H1 (cell line): ENCODE data around the gene DDR2. TPM values are rescaled to one million over a fixed set of nuclear protein-coding genes. Genes with fewer than 3 reads are reported as not detected.

Experiments
- CTCF ChIA-PET: fragments of 300-600 bp; sonication (Branson Sonifier 250); formaldehyde crosslinking; loops from one replicate; lab custom pipeline; 2021; ENCODE audit not compliant: partially characterized antibody; lab: Charles Lee
- POLR2A ChIA-PET: fragments of 300-600 bp; sonication (Branson Sonifier 250); formaldehyde crosslinking; loops from one replicate; lab custom pipeline; 2021; ENCODE audit warnings: inconsistent platforms; ENCODE audit not compliant: partially characterized antibody; lab: Charles Lee
- DNase-seq, 2 experiments: peaks; one replicate each; pipeline versions ENCODE4 v3.0.0 to v3.0.0-alpha.2; 2010 to 2022; ENCODE audit warnings: low spot score in 2 of 2, low read depth in 1 of 2, mixed read lengths in 1 of 2
- FAIRE-seq: peaks from 2 replicates; lab custom pipeline; 2011; peaks lifted over from hg19 to GRCh38; lab: Jason Lieb, UNC
- H2AFZ ChIP-seq: 2 replicates; pipeline ENCODE4 v1.8.1; 2012; ENCODE audit warnings: low read length, inconsistent platforms
- H2AK5ac ChIP-seq: 2 replicates; pipeline ENCODE4 v1.6.1; 2013; ENCODE audit warnings: low read depth, low read length
- H2BK120ac ChIP-seq: replicated peaks from 2 replicates; pipeline ENCODE3; 2013; ENCODE audit warnings: low read depth, low read length, inconsistent platforms
- H2BK12ac ChIP-seq: 2 replicates; pipeline ENCODE4 v1.6.1; 2013; ENCODE audit warnings: low read depth, low read length
- H2BK15ac ChIP-seq: 2 replicates; pipeline ENCODE4 v1.6.1; 2013; ENCODE audit warnings: low read length
- H2BK20ac ChIP-seq: 2 replicates; pipeline ENCODE4 v1.6.1; 2013; ENCODE audit warnings: low read length
- H2BK5ac ChIP-seq: 2 replicates; pipeline ENCODE4 v1.6.1; 2013; ENCODE audit warnings: low read depth, low read length
- H3K14ac ChIP-seq: 2 replicates; pipeline ENCODE4 v1.6.1; 2013; ENCODE audit warnings: inconsistent platforms; ENCODE audit not compliant: insufficient read length
- H3K18ac ChIP-seq: 2 replicates; pipeline ENCODE4 v1.6.1; 2013; ENCODE audit warnings: low read length; ENCODE audit errors: extremely low read depth
- H3K23ac ChIP-seq: 2 replicates; pipeline ENCODE4 v1.6.1; 2013; ENCODE audit warnings: inconsistent platforms; ENCODE audit not compliant: insufficient read length
- H3K23me2 ChIP-seq: 2 replicates; pipeline ENCODE4 v1.6.1; 2013; ENCODE audit warnings: low read depth, low read length
- H3K27ac ChIP-seq: 2 replicates; pipeline ENCODE4 v1.6.1; 2011; ENCODE audit warnings: low read depth, low read length, inconsistent platforms
- H3K27me3 ChIP-seq, 4 experiments: replicated peaks in 1 of 4; 1 replicate in 1 of 4; 2 replicates in 3 of 4; pipeline versions ENCODE4 v1.6.1 to v1.8.1; 2011 to 2013; ENCODE audit warnings: low read length in 3 of 4, mild to moderate bottlenecking in 3 of 4, inconsistent platforms in 2 of 4, mixed read lengths in 2 of 4, moderate library complexity in 1 of 4; ENCODE audit not compliant: control insufficient read depth in 3 of 4, insufficient read depth in 3 of 4; ENCODE audit errors: extremely low read depth in 1 of 4
- H3K36me3 ChIP-seq, 4 experiments: 2 replicates each; pipeline versions ENCODE4 v1.6.1 to v1.8.1; 2011 to 2013; ENCODE audit warnings: mild to moderate bottlenecking in 4 of 4, low read length in 3 of 4, moderate library complexity in 2 of 4, control low read depth in 1 of 4, inconsistent platforms in 1 of 4; ENCODE audit not compliant: insufficient read depth in 4 of 4, control insufficient read depth in 2 of 4
- H3K4ac ChIP-seq: replicated peaks from 2 replicates; pipeline ENCODE3; 2013; ENCODE audit warnings: low read length, low read depth, mixed read lengths, inconsistent platforms; ENCODE audit not compliant: insufficient read length
- H3K4me1 ChIP-seq, 4 experiments: replicated peaks in 1 of 4; 1 replicate in 1 of 4; 2 replicates in 3 of 4; pipeline versions ENCODE4 v1.6.1 to v1.8.1; 2011 to 2013; ENCODE audit warnings: low read length in 3 of 4, inconsistent platforms in 2 of 4, mixed read lengths in 1 of 4; ENCODE audit not compliant: insufficient read depth in 4 of 4, control insufficient read depth in 3 of 4
- H3K4me2 ChIP-seq, 2 experiments: 2 replicates each; pipeline versions ENCODE4 v1.6.1 to v1.8.1; 2011 to 2013; ENCODE audit warnings: low read depth in 2 of 2, low read length in 2 of 2, control low read depth in 1 of 2, inconsistent platforms in 1 of 2, mild to moderate bottlenecking in 1 of 2; ENCODE audit not compliant: insufficient read depth in 1 of 2
- H3K4me3 ChIP-seq, 4 experiments: fragments of 200-600, 300-600 bp in 1 of 4; sonication (generic), shearing (Covaris generic), sonication (Bioruptor Twin) in 1 of 4; 2 replicates each; pipeline versions ENCODE4 v1.5.1 to v1.8.1; 2011 to 2016; ENCODE audit warnings: low read length in 4 of 4, low read depth in 3 of 4, control low read depth in 2 of 4, inconsistent platforms in 2 of 4, mild to moderate bottlenecking in 2 of 4, mixed read lengths in 1 of 4, moderate library complexity in 1 of 4; ENCODE audit not compliant: insufficient read depth in 2 of 4; ENCODE audit errors: extremely low read depth in 1 of 4
- H3K56ac ChIP-seq: replicated peaks from 2 replicates; pipeline ENCODE3; 2013; ENCODE audit warnings: low read depth, mild to moderate bottlenecking, mixed read lengths, low read length, inconsistent platforms; ENCODE audit not compliant: insufficient read length
- H3K79me1 ChIP-seq: 2 replicates; pipeline ENCODE4 v1.6.1; 2013; ENCODE audit warnings: low read depth, low read length, control low read depth
- H3K79me2 ChIP-seq, 2 experiments: 2 replicates each; pipeline versions ENCODE4 v1.6.1 to v1.8.1; 2012 to 2013; ENCODE audit warnings: low read length in 2 of 2, mild to moderate bottlenecking in 2 of 2, inconsistent platforms in 1 of 2; ENCODE audit not compliant: insufficient read depth in 2 of 2, control insufficient read depth in 1 of 2
- H3K9ac ChIP-seq, 4 experiments: replicated peaks in 1 of 4; 1 replicate in 1 of 4; 2 replicates in 3 of 4; pipeline versions ENCODE4 v1.6.1 to v1.8.1; 2011 to 2013; ENCODE audit warnings: low read depth in 3 of 4, low read length in 3 of 4, control low read depth in 2 of 4, mild to moderate bottlenecking in 2 of 4, moderate library complexity in 2 of 4, inconsistent platforms in 1 of 4; ENCODE audit errors: extremely low read depth in 1 of 4
- H3K9me3 ChIP-seq, 2 experiments: 2 replicates each; pipeline versions ENCODE4 v1.6.1 to v1.8.1; 2012 to 2013; ENCODE audit warnings: mild to moderate bottlenecking in 2 of 2, moderate library complexity in 2 of 2, control low read depth in 1 of 2, inconsistent platforms in 1 of 2, low read depth in 1 of 2, low read length in 1 of 2, mixed read lengths in 1 of 2; ENCODE audit not compliant: insufficient read depth in 2 of 2
- H4K20me1 ChIP-seq, 2 experiments: replicated peaks in 1 of 2; 2 replicates each; pipeline versions ENCODE3 to v1.8.1; 2011 to 2013; ENCODE audit warnings: inconsistent platforms in 2 of 2, low read length in 2 of 2, mild to moderate bottlenecking in 1 of 2; ENCODE audit not compliant: insufficient read depth in 2 of 2, control insufficient read depth in 1 of 2
- H4K5ac ChIP-seq: 2 replicates; pipeline ENCODE4 v1.6.1; 2013; ENCODE audit warnings: low read length, low read depth, mixed read lengths, inconsistent platforms; ENCODE audit not compliant: insufficient read length
- H4K8ac ChIP-seq: 2 replicates; pipeline ENCODE4 v1.8.0; 2013; ENCODE audit warnings: mild to moderate bottlenecking, moderate library complexity, low read length, inconsistent platforms; ENCODE audit not compliant: insufficient read depth; ENCODE audit errors: extremely low read depth
- H4K91ac ChIP-seq: replicated peaks from 2 replicates; pipeline ENCODE3; 2013; ENCODE audit warnings: low read length, mixed read lengths, inconsistent platforms; ENCODE audit not compliant: insufficient read length
- BCL11A ChIP-seq, 2 experiments: IDR thresholded peaks; one replicate each; pipeline ENCODE4 v1.6.1; 2011; ENCODE audit warnings: low read depth in 2 of 2, low read length in 2 of 2, mild to moderate bottlenecking in 2 of 2
- CBX5 ChIP-seq: fragments of 300-800, 300-1000 bp; sonication (generic); IDR thresholded peaks from 2 replicates; pipeline ENCODE4 v1.7.1; 2016; ENCODE audit warnings: antibody characterized with exemption, low read length, low read depth
- CBX8 ChIP-seq: fragments of 300-800, 300-1000 bp; sonication (generic); IDR thresholded peaks from 2 replicates; pipeline ENCODE4 v1.7.1; 2016; ENCODE audit warnings: low read depth, low read length, borderline replicate concordance
- CTBP2 ChIP-seq: IDR thresholded peaks from 2 replicates; pipeline ENCODE4 v1.7.0; 2011; ENCODE audit warnings: borderline replicate concordance, mild to moderate bottlenecking, moderate library complexity, mixed read lengths, low read length; ENCODE audit not compliant: insufficient read depth, insufficient read length
- EGR1 ChIP-seq: IDR thresholded peaks from 2 replicates; pipeline ENCODE4 v1.6.1; 2011; ENCODE audit warnings: low read depth, low read length, borderline replicate concordance
- HDAC2 ChIP-seq, 2 experiments: fragments of 300-600 bp in 1 of 2; sonication (generic) in 1 of 2; IDR thresholded peaks; 2 replicates each; pipeline ENCODE4 v1.6.1; 2011 to 2012; ENCODE audit warnings: low read depth in 2 of 2, low read length in 2 of 2, mild to moderate bottlenecking in 2 of 2, moderate library complexity in 2 of 2, borderline replicate concordance in 1 of 2, inconsistent platforms in 1 of 2
- NANOG ChIP-seq: IDR thresholded peaks from 2 replicates; pipeline ENCODE4 v1.6.1; 2011; ENCODE audit warnings: low read length, low read depth, mild to moderate bottlenecking, inconsistent platforms; ENCODE audit not compliant: insufficient read depth, poor library complexity, severe bottlenecking
- NRF1 ChIP-seq: IDR thresholded peaks from 2 replicates; pipeline ENCODE4 v1.6.1; 2011; ENCODE audit warnings: mild to moderate bottlenecking, low read depth, low read length, improper control_type of control experiment
- RAD21 ChIP-seq, 2 experiments: IDR thresholded peaks in 1 of 2; conservative IDR thresholded peaks in 1 of 2; 2 replicates each; pipeline ENCODE4 v1.6.1; 2011; ENCODE audit warnings: low read depth in 2 of 2, low read length in 2 of 2, improper control_type of control experiment in 1 of 2, inconsistent platforms in 1 of 2, mild to moderate bottlenecking in 1 of 2, moderate library complexity in 1 of 2
- RXRA ChIP-seq: IDR thresholded peaks from 2 replicates; pipeline ENCODE4 v1.6.1; 2011; ENCODE audit warnings: low read depth, mild to moderate bottlenecking, low read length, moderate library complexity; ENCODE audit not compliant: insufficient read depth
- SIN3A ChIP-seq, 2 experiments: IDR thresholded peaks in 1 of 2; conservative IDR thresholded peaks in 1 of 2; 2 replicates each; pipeline ENCODE4 v1.6.1; 2011 to 2012; ENCODE audit warnings: low read length in 2 of 2, improper control_type of control experiment in 1 of 2, low read depth in 1 of 2, mild to moderate bottlenecking in 1 of 2
- TAF7 ChIP-seq: optimal IDR thresholded peaks from 2 replicates; pipeline ENCODE3; 2011; ENCODE audit warnings: low read depth, mild to moderate bottlenecking, inconsistent platforms, low read length, moderate library complexity, borderline replicate concordance
- WGBS, 2 experiments: shearing (Covaris generic) in 1 of 2; methylation state at CpG; one replicate each; pipeline versions ENCODE4 v1.1.6 to v1.1.7; 2013 to 2015; ENCODE audit warnings: low lambda C conversion rate in 2 of 2, mixed read lengths in 2 of 2, inconsistent platforms in 1 of 2, low coverage in 1 of 2, missing lambda C conversion rate in 1 of 2; ENCODE audit not compliant: insufficient replicate concordance in 2 of 2, insufficient coverage in 1 of 2, insufficient read length in 1 of 2; ENCODE audit errors: extremely low coverage in 1 of 2, missing lambda C conversion rate in 1 of 2; 5-methylcytosine and 5-hydroxymethylcytosine counted together
- polyA plus RNA-seq, 7 experiments: library from polyadenylated mRNA; depleted of rRNA in 3 of 7; stranded (reverse) in 5 of 7; unstranded in 2 of 7; fragments of >200 nt in 5 of 7; fragments of 200-250 nt in 2 of 7; gene quantifications; 1 replicate in 5 of 7; 2 replicates in 1 of 7; 4 replicates in 1 of 7; pipeline versions ENCODE4 v1.2.1 to v1.2.3, GENCODE V29; 2011 to 2013; ENCODE audit warnings: missing spikeins in 2 of 7, mixed read lengths in 2 of 7
- total RNA-seq: library from RNA; stranded (reverse); fragmentation: NEBNext Ultra II Directional; extraction: Animal tissue kit (Norgen Biotek cat#: 25700); gene quantifications from 2 replicates; pipeline ENCODE4 v1.2.1, GENCODE V29; 2021

The DDR2 gene
- total and polyA plus RNA-seq, 2 of the 8 experiments (the other 6 are each of a cell fraction or from before 2014, with no cell fraction given), result 1.00 to 2.1 TPM

DNA sequence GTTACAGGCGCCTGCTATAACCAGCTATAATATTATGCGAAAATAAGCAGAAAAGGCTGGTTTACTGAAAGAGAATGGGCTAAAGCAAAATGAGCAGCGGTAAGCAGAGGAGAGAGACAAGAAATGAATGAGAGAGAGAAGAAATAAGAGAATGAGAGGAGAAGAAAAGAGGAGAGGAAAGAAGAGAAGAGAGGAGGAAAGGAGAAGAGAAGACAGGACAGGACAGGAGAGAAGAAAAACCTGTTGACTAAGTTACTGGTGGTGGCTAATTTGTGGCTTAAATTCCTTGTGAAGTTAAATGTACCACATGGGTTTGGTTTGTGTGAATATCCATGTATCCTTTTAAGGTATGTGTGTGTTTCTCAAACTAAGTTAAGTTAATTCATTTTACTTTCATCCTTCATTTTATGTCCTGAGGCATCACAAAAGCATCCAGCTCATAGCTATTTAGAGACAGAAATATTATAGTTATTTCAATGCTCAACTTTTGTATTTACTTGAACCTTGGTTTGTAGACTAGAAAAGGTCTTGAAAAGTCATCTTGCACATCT, 3.1 kb upstream of the DDR2 start:
- ChIA-PET CTCF (interaction anchor here (1.1 to 6.3 kb wide), 4 partner anchors 11 to 33 kb away, joined by 3 to 47 read pairs (median 11); no protein-coding TSS in a partner anchor), POLR2A (no interaction called here)
- TF ChIP-seq SIN3A (conservative IDR thresholded peaks at IDR 0.05 in 1 of 2, IDR thresholded peaks at IDR 0.05 in 1 of 2; ENCODE audit: low read depth in 1 of 2, low read length in 2 of 2), result no peak
- no peak for TF ChIP-seq CTBP2
- TF ChIP-seq RXRA, result no peak
- no peak for TF ChIP-seq EGR1
- no peak for TF ChIP-seq CBX8
- no peak for TF ChIP-seq NANOG
- TF ChIP-seq BCL11A (IDR thresholded peaks at IDR 0.05; ENCODE audit: low read depth in 2 of 2, low read length in 2 of 2), result no peak
- no peak for TF ChIP-seq TAF7
- TF ChIP-seq NRF1, result no peak
- TF ChIP-seq RAD21 (IDR thresholded peaks at IDR 0.05 in 1 of 2, conservative IDR thresholded peaks at IDR 0.05 in 1 of 2; ENCODE audit: low read depth in 2 of 2, low read length in 2 of 2), result no peak
- no peak for TF ChIP-seq CBX5
- TF ChIP-seq HDAC2 (IDR thresholded peaks at IDR 0.05; ENCODE audit: borderline replicate concordance in 1 of 2, low read depth in 2 of 2, low read length in 2 of 2), result no peak

More for the DNA sequence above, 3.1 kb upstream of the DDR2 start:
- no peaks in the 10 kb centered on the region for H3K27me3 ChIP-seq
- WGBS, 2 experiments, result 82% methylated on average over 3 of the region's 3 CpGs; no CpG with 5 or more reads in 1 of the 2 experiments
- DNase-seq (no peak), FAIRE-seq (no peak)
- no peak overlapping the region for H2AFZ ChIP-seq
- H3K18ac ChIP-seq, result no peak overlapping the region
- no peak overlapping the region for H2BK5ac ChIP-seq
- H2BK12ac ChIP-seq, result no peak overlapping the region
- H2BK20ac ChIP-seq, result no peak overlapping the region
- H3K56ac ChIP-seq, result no peak overlapping the region
- H3K14ac ChIP-seq, result no peak overlapping the region
- H2BK120ac ChIP-seq, result no peak overlapping the region
- H4K91ac ChIP-seq, result no peak overlapping the region
- peaks cover 0 to 3% (median 0%) of the 10 kb centered on the region in 4 experiments; a peak in 1 of 7 replicates for H3K4me1 ChIP-seq
- H2BK15ac ChIP-seq, result no peak overlapping the region
- no peak overlapping the region for H3K4me3 ChIP-seq
- H3K9me3 ChIP-seq, result no peaks in the 10 kb centered on the region
- H3K79me2 ChIP-seq, result no peaks in the 10 kb centered on the region
- no peaks in the 10 kb centered on the region for H3K36me3 ChIP-seq
- H4K20me1 ChIP-seq, result no peaks in the 10 kb centered on the region
- H3K9ac ChIP-seq, result no peak overlapping the region
- H2AK5ac ChIP-seq, result no peak overlapping the region
- H3K23me2 ChIP-seq, result no peaks in the 10 kb centered on the region
- no peak overlapping the region for H3K23ac ChIP-seq
- no peaks in the 10 kb centered on the region for H3K79me1 ChIP-seq
- H3K4ac ChIP-seq, result no peak overlapping the region
- no peak overlapping the region for H4K8ac ChIP-seq
- no peak overlapping the region for H4K5ac ChIP-seq
- H3K27ac ChIP-seq, result no peak overlapping the region
- H3K4me2 ChIP-seq, result no peak overlapping the region
